IPS-NIHi7 (cell line): Measurements from ENCODE around the gene MAGI1.

Experiments used
- DNase-seq: peaks from one replicate; pipeline ENCODE4 v3.0.0; 2012; ENCODE audit warnings: mixed read lengths; ENCODE audit errors: extremely low spot score

MAGI1 gene

DNA sequence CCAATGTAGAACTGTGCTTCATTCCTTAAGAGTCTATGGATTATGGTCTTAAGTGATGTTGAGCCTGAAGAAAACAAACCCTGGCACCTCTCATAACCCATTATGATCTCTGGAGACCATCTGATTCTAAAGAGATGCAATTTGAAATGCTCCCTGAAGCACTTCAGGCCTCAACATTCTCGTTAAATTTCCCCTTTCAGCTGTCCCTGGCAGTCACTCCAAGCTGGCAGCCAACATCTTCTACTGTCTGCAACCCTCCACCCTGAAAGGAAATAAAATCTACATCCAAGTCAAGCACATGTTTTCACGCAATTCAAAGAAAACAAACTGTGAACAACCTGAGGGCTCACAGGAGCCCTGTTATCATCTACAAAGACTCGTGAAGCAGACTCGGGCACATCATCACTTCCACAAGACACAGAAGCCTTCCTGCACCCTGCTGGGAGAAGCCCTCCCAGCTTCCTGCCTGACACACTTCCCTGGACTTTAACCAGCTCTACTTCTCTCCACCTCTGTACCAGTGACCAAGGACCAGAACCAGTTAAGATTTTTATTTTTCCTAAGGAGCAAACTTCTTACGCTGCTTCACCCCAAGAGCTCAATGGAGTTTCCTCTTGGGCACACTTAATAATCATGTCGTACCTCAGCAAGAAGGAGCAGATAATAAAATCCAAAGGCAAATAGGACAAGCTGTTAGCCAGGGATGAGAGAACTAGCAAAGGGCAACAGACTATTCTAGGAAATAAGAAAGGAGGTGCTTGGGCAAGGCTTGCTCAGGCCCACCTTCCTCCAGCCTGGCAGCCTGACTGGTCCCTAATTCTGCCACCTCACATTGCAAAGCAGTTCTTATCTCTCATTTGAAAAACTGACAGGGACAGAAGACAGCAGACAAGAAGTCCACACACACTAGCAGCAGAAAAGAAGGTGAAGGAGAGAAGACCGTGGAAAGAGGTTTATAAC, 67.1 kb downstream of the MAGI1 start:
- peak; percentile 40 for DNase-seq

DNA sequence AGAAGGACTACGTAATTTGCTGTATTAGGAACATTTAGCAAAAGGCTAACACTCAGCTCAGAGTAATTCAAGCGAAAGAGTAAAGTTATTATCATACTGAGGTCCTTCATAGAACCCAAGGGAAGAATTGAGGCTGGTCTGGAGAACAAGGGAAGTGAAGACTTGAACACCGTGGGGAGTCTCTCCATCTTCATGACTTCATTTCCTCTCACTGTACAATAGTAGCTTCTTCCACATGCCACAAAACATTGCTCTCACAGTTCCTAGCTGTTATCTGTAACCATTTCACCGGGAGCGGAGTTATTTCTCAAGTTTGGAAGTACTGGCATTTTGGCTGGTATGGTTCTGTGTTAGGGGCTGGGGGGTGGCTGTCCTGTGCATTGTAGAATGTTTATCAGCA, 69.7 kb downstream of the MAGI1 start:
- no peak for DNase-seq

DNA sequence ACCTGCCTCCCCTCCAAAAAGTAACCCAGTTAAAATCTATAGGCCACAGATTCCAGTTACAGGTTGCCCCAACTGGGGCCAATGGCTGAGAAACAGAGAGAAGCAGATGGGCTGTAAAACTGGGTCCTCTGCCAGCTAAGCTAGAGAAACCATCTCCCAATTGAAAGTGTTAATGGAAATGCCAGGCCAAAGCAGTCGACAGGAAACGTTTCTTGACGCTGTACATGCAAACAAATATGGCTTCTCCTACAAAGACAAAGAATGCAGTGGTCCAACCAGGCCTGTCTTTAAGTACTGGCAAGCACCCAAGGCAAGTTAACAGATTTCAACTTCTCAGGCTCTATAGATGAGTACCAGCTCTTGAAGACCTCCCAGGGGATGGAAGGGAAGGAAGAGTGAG, 71.3 kb downstream of the MAGI1 start:
- DNase-seq = no peak

DNA sequence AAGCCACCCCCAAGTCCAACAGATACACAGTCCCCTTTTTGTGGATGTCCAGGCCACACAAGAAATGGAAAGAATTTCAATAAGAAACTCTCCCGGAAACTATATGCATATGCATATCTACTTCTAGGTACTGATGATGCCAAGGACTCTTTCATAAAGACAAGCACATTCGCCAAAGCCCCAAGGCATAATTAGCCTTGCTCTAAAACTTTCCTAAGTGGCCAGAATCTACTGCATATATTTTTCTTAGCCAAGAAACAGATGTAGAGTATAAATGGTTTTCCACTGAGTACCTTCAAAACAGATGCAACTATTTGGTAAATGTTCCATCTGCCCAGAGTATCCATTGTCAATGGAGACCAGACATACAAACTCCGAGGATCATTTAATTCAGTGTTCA, 73.9 kb downstream of the MAGI1 start:
- DNase-seq = no peak

DNA sequence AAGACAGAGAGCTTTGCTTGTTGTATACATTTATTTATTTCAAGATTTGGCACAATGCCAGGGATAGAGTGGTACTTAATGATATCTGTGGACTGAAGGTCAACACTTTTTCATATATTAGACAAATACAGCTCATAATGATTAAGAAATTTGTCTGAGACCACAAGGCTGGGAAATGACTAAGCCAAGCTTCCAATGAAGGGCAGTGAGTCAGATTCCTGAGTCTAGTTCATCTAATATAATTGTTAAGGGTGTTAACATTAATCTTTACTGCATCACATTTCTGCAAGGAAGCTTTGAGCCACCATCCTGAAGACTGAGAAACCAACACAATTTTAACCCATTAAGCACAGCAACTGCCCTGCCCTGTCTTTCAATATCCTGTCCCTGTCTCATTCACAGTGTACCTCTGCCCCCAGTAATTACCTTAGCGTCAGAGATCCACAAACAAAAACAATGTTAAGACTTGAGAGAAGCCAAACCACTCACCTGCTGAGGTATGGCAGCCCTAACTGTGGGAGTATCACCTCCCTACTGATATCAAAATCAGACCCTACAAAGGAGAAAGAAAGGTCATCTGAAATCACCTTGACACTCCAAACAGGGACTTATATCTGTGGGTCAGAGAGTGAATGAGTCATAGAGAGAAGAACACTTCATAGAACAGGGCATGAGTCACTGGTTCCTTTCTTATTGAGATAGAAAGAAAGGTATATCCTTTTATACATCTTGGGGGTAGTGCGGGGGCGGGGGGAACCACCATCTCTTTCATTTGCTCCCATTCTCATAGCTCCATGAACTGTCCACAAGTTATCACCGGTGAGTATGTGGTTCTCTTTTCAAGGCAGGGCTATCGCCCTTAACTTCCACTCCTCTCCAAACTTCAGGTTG, 74.7 kb downstream of the MAGI1 start:
- DNase-seq = peak; percentile 45

DNA sequence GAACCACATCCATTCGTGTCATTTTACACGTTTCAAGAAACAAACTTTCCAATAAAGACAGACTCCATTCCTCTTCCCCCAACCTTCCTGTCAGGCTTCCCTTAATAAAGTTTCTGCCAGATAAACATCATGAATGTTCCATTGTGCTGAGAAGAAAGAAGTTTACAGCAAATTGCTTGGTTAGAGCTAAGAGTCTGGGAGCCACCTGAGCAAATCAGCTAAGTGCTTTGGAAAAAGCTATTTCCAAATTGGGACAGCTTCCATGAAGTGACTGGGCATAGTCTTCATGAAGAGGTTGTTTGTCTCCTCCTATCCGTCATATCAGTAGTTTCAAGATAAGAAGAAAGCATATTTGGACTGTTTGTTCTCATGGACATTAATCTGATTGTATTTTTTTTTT, 77.0 kb downstream of the MAGI1 start:
- DNase-seq = no peak

DNA sequence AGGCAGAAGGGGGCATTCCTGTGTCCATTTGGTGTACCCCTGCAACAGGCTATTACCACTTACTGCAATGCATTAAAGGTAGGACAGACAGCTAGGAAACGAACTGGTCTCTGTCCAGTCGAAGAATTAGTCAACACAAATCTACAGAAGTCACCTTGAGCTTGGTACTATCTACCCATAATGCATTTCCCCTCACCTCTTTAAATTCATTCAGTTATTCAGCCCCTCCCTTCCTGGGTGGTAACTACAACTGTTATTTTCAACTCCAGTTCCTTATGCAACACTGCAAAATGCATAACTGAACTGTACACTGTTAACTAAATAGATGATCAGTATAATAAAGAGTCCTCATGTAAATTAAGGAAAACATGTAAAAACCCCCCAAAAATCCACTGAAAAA, 77.6 kb downstream of the MAGI1 start:
- no peak for DNase-seq

DNA sequence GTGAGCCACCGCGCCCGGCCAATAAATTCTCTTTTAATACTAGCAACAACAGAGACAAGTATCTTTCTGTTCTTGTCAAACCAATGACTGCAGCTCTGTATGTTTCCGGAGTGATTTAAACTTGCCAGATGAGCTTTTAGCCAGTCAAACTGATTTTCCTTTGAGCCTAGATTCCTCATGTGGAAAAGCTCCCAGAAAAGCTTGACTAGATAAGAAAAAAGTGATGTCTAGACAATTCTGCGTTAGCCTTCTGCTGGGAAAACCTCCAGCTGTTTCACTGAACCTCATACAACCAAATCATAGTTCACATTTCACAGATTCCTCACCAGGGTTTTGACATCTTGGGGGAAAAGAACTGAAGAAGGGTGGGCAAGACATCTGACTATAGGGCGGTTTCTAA, 78.6 kb downstream of the MAGI1 start:
- DNase-seq = no peak

DNA sequence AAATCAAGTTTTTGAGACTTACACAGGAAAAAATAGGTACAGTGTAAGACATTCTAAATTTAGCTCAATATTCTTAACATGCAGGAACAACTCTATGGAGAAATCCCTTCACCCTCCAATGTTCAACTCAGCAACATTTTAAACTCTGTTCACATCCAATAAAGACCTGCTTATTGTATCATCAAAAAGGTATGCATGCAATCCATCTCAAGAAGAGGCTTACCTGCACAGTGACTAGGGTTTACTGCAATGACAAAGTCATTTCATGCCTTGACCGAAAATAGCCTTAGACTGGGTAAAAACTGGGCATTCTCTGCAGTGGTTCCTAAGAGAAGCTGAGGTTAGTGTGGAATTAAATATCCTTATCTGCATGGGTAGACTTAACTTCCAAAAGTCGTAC, 80.5 kb downstream of the MAGI1 start:
- DNase-seq = no peak

DNA sequence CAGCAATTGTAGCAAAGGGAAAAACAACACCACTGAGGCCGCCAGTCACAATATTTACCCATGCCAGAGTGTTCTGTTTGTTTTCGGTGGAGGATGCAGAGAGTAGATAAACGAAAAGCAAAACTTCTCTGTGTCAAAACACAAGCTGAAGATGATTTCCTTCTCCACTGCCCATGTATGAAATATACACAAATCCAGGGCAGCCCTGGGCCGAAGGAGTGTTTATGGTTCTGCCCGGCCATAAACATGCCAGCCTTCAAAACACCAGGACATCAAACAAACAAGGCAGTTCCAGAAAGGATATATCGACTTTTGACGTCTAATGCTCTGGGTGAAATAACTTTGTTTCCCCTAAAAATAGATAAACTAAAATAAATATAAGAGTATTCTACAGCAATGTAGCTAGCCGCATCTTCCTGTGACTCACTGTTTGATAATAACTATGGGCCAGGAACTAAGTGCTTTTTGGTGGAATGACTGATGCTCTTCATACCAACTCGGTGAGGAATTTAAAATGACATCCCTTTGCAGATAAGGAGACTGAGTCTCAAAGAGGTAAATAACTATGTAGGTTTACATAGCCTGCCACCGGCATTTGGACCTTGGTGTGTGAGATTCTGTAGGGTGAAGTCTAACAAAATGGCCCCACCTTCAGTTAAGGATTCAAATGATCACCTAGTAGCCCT, 82.8 kb downstream of the MAGI1 start:
- no peak for DNase-seq

DNA sequence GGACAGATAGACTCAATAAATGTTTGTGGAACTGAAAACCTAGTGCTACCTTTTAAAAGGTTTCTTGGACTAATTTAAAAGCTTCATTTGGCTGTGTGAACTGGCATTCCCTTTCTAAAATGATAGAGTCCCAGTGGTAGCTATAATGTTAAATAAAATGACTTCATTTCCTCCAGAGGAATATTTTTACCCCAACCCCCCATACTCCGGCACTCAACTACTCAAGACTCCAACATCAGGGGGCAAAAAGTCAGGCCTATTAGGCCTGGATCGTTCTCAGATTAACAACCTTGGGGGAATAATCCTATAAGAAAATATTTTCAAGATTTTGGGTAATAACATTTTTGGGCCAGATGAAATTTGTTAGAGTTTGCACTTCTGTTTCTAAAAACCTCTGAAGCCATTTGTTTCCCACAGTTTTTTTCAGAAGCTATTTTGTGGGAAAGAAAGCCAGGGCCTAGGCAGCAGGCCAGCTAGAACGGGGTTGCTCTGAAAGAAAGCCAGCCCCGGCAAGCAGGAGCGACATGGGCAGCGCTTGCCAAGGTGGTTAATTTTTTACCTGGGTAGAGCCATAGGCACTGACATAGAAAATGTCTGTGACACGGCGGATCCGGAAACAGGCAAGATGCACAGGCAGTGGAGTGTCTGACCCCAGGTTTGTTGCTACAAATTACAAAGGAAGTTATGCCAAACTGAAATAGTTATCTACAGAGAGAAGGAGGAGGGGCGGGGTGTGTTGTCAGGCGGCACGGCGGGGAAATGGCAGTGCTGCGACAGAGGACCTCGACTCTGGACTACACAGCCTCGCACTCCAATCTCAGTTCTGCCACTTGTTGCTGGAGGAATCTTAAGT, 84.6 kb downstream of the MAGI1 start:
- no peak for DNase-seq

DNA sequence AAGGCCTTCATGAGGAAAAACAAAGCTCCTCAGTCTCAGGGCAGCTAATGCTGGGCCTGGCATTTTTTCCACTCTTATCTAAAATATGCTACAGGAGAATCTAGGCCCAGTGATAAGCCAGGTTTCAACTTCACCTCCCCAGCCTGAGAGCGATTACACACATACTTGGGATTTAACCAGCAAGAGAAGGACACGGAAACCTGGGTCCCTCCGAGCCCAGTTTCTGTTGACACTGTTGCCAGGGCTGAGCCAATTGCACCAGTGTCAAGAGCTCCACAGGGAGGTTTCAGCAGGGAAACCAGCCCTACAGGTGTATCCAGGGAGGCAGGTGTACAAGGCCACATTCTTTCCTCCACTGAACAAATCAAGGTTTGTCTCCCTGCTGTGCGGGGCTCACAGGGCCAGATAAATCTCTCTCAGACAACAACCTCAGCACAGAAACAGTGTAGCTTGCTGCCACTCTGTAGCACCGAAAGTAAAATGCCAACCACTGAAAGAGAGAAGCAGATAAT, 85.4 kb downstream of the MAGI1 start:
- peak; percentile 74 for DNase-seq

DNA sequence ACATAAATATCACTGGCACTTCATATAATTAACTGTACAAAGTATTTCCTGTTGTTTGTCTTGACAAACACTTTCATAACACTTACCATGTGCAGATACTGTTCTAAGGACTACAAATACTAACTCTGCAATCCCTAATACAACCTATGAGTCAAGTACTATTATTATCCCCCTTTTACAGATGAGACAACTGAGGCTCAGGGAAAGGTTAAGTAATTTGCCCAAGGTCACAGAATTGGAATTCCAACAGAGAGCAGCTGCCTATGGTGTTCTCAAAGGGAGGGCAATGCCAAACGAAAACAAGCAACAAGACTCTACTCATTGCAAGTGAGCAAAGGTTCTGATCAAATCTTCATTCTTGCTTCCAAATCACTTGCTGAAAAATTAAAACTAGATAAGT, 85.9 kb downstream of the MAGI1 start:
- DNase-seq = no peak

DNA sequence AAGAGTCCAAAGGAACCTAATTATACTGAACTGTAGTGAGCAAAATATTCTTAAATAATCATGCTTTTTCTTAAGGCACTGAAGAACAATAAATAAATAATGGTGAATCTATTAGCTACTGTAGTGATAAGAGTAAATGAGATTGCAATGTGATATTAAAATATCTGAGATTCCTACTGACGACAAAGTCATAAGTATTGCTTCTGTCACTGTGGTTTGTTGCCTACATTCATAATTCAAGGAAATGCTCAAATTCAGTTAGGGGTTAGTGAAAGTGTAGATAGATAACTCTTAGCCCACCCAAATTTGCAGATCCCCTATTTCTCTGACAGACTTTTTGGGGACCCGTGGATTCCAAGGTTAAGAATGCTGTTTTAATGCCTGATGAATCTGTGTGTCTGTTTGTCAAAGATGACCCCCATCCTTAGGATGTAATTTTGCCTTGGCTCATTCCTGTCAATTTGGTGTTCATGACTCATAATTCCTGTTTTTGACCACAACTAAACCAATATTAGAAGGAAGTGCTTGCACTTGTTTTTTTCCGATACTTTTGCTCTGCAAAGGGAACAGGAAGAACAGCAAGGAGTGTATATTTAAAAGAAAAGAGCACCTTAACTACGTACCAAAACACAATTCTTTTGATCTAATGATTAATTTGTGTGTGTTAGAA, 86.7 kb downstream of the MAGI1 start:
- no peak for DNase-seq

DNA sequence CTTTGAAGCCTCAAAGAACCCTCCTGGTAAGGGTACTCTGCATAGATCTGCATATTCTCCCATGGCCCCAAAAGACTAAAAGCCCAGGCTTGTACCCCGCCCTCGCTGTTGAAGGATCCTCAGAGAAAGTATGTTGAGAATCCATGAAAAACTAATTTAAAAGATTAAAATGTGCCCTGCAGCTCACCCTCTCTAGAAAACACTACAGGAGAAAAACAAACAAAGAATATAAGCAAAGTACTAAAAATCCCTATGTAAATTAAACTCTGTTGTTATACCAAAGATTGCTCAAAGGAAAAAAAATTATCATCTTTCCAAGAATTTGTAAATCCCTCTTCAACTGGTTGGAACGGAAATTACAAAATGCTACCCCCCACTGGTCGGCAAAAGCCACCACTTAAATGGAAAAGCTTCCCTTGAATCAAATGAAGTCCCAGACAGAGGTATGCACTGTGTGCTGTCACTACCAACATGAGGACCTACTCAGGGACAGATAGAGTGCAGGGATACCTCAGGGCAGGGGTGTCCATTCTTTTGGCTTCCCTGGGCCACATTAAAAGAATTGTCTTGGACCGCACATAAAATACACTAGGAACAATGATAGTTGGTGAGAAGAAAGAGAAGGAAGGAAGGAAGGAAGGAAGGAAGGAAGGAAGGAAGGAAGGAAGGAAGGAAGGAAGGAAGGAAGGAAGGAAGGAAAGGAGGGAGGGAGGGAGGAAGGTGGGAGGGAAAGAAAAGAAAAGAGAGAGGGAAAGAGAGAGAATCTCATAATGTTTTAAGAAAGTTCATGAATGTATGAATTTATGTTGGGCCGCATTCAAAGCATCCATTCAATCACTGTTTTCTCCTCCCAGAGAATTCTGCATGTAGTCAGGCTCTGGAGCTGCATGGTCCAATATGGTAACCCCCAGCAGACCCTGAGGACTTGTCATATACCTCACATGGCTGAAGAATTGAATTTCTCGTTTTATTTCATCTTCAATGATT, 88.1 kb downstream of the MAGI1 start:
- peak; percentile 65 for DNase-seq

DNA sequence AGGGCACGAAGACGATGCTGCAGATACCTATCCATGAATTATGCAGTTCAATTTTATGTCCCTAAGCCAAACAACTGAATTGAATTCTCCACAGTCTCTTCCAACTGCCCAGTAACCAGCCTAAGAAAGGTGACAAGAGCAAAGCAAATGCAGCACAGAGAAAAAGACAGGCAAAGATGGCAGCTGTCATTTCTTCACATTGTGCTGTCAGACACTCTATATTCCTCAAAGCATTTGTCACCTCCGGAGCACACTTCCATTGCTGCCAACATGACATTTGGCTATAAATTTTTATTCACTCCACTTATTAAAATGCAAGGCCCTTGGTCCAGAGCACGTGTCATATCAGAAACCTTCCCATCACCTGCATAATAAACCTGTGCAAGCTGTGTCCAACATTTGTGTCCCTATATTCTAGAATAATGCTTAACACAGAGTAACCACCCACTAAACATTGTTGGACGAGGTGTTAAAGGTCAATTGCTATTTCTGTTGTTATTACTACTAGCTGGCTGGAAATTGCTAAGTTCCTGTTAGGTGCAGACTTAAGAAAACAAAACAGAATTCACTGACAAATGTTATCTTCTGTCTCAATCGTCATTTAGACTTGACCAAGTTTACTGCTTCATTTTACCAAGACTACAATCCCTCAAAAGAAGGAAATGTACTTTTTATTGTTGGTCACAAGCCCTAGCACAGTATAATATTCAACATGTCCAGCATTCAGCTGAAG, 89.7 kb downstream of the MAGI1 start:
- no peak for DNase-seq

DNA sequence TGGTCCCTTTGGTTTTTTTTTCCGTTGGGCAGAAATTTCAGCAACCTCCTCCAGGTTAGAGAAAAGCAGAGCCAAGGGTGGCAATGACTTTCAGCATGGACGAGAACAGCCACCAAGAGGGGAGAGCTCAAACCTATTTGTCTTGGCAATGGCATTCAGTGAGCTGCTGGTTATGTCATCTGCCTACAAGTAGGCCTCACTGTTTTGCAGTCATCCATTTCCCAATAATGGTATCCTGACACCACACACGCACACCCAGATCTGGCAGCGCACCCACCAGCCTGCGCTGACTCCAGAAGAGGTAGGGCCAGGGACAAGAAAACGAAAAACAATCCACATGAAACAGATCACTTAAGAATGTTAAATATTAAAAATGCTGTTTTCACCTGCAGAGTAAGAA, 92.3 kb downstream of the MAGI1 start:
- DNase-seq = no peak

DNA sequence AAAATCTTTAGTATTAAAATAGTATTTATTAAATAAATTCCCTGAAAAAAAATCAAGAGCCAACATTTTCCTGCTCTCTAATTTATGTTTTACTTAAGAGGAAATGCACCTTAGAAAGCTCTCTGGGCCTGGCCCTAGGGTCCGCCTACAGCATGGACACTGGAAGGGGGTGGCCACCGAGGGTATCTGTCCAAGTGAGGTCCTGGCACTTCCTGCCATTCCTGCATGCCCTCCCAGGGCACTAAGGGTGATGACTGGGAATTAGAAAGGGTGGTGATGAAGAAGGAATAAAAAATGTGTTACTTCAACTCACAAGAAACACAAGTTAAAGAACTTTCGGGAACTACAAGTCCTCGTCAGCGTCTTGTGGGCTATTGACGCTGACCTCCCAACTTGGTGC, 92.8 kb downstream of the MAGI1 start:
- no peak for DNase-seq

DNA sequence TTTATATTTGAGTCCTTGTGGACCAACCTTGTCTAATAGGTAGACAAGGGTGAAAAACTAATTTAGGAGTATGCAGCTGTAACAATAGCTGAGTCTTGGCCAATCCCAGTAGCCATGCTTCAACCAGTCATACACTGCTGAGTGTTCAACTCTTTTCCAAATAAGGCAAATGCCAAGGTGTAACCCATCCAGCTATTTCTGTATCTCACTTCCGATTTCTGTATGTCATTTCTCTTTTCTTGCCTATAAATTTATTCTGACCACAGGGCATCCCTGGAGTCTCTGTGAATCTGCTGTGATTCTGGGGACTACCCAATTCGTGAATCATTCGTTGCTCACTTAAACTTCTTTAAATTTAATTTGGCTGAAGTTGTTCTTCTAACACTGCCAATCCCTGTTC, 93.2 kb downstream of the MAGI1 start:
- no peak for DNase-seq
